ENCODE results near the gene CCDC90B.

CCDC90B gene

GRCh38 chr11:83294208-83294607 lies 8.0 kb upstream of the CCDC90B start:
- TF ChIP-seq CTCF (IDR thresholded peaks at IDR 0.05): no peak

- no peak for TF ChIP-seq CTCF (IDR thresholded peaks at IDR 0.05)
These were observed 7.2 kb upstream of the CCDC90B start for GRCh38 chr11:83293457-83293774.

DNA sequence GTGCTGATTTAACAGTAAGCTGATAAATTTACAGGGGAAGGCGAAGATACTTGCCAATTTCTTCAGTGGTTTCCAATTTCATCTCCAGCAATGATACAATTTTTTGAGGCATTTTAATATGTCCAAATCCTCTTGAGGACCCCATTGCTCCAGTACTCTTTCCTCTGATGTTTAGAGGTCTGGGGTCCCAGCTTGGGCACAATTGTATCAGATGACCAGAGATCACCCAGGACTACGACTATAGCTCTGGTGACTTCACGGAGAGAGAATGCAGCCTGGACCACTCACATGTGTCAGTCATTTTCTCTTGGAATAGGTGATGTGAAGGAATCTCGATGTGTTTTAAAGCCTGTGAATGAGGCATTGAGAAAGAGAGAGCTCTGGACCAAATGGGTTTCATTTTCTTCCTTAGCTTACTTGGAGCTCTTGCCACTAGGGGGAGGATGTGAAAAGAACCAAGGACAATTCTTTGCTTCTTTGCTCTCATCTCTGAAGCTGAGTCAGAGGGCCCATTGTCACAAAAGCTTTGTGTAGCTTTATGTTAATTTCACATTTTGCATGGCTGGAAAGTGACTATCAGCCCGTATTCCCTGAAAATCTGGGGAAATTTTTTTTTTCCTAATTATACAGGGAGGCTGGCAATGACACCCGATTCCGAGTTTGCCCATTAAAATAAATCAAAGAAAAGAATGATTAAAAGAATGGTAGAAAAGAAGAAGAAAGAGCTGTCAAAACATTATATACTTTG lies 6.7 kb upstream of the CCDC90B start:
- TF ChIP-seq CTCF (IDR thresholded peaks at IDR 0.05): peak; percentile 69

DNA sequence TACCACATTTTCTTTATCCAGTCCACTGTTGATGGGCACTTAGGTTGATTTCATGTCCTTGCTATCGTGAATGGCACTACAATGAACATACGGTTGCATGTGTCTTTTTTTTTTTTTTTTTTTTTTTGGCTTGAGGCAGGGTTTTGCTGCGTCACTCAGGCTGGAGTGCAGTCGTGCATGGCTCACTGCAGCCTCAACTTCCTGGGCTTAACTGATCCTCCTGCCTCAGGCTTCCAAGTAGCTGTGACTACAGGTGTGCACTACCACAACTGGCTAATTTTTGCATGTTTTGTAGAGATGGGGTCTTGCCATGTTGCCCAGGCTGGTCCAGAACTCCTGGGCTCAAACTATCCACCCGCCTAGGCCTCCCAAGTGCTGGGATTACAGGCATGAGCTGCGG lies 1.5 kb upstream of the CCDC90B start:
- TF ChIP-seq CTCF (IDR thresholded peaks at IDR 0.05): no peak

- TF ChIP-seq CTCF (IDR thresholded peaks at IDR 0.05): no peak
These were observed 906 bp downstream of the CCDC90B start for GRCh38 chr11:83285151-83285770.

GRCh38 chr11:83284501-83285150 lies 1.5 kb downstream of the CCDC90B start:
- TF ChIP-seq CTCF (IDR thresholded peaks at IDR 0.05): no peak

DNA sequence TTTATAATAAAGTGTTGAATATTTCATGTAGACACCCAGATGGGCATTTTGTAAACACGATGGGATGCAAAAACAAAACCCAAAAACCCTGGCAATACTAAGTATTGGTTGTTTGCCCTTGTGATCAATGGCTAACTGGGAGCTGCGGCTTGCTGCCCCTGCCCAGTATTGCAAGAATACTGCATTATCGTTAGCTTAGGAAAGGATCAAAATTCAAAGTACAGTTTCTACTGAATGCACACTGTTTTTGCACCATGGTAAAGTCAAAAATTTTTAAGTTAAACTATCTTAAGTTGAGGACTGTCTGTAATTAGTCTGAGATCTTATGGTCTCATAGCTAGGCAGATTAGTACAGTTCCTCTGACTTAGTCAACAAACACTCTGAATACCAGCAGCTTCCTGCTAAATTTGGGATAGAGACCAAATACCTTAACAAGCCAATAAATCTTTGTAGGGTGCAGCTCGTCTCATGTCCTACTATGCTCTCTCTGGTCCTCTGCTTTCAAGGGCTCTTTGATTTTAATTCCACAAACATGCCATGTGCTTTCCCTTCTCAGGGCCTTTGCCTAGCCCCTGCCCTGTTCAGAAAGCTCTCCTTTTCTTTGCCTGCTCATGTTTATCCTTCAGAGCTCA lies 4.0 kb downstream of the CCDC90B start:
- TF ChIP-seq CTCF (IDR thresholded peaks at IDR 0.05): no peak
